ENCODE results near the gene DHRS11. TPM values are rescaled to one million over a fixed set of nuclear protein-coding genes. Genes with fewer than 3 reads are reported as not detected.

Gene DHRS11
- total RNA-seq, 1 donor from 2014 or later = 30.0 TPM

- DNase-seq (ENCODE audit: extremely low spot score, unreplicated experiment) = no peak
- no peak overlapping the region for H3K4me3 Mint-ChIP-seq
- H3K27ac Mint-ChIP-seq = no peak overlapping the region
- peaks cover 76% of the 10 kb centered on the region for H3K27me3 Mint-ChIP-seq
- H3K9me3 Mint-ChIP-seq = no peaks in the 10 kb centered on the region
- peaks cover 12% of the 10 kb centered on the region for H3K4me1 Mint-ChIP-seq (ENCODE audit: unreplicated experiment)
- no peaks in the 10 kb centered on the region for H3K36me3 Mint-ChIP-seq
- TF ChIP-seq, protein P1, sequence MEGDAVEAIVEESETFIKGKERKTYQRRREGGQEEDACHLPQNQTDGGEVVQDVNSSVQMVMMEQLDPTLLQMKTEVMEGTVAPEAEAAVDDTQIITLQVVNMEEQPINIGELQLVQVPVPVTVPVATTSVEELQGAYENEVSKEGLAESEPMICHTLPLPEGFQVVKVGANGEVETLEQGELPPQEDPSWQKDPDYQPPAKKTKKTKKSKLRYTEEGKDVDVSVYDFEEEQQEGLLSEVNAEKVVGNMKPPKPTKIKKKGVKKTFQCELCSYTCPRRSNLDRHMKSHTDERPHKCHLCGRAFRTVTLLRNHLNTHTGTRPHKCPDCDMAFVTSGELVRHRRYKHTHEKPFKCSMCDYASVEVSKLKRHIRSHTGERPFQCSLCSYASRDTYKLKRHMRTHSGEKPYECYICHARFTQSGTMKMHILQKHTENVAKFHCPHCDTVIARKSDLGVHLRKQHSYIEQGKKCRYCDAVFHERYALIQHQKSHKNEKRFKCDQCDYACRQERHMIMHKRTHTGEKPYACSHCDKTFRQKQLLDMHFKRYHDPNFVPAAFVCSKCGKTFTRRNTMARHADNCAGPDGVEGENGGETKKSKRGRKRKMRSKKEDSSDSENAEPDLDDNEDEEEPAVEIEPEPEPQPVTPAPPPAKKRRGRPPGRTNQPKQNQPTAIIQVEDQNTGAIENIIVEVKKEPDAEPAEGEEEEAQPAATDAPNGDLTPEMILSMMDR (conservative IDR thresholded peaks at IDR 0.05) = no peak
Measured at GRCh38 chr17:36647636-36648035, 56.0 kb downstream of the DHRS11 start.

- no peak for DNase-seq (ENCODE audit: extremely low spot score, unreplicated experiment)
- Mint-ChIP-seq H3K9me3 (no peaks in the 10 kb centered on the region), H3K4me3 (no peak overlapping the region), H3K27me3 (peaks cover 54% of the 10 kb centered on the region), H3K36me3 (no peaks in the 10 kb centered on the region), H3K4me1 (ENCODE audit: unreplicated experiment) (peaks cover 12% of the 10 kb centered on the region), H3K27ac (no peak overlapping the region)
- TF ChIP-seq, protein P1 (conservative IDR thresholded peaks at IDR 0.05) = no peak
Measured at GRCh38 chr17:36650096-36650775, 58.6 kb downstream of the DHRS11 start.

Other genes starting within 250 kb of the DHRS11 start
- gene TBC1D3H, start 203.4 kb upstream of the DHRS11 start, total RNA-seq (ENCODE audit: low replicate concordance) = not detected in 2 replicates
- 34.6 and 43.3 TPM in 2 replicates for gene ZNHIT3, start 105.2 kb upstream of the DHRS11 start, total RNA-seq (ENCODE audit: low replicate concordance)
- 71.3 and 94.7 TPM in 2 replicates for gene MYO19, start 57.0 kb upstream of the DHRS11 start, total RNA-seq (ENCODE audit: low replicate concordance)
- 11.1 and 13.5 TPM in 2 replicates for gene PIGW, start 56.9 kb upstream of the DHRS11 start, total RNA-seq (ENCODE audit: low replicate concordance)
- gene GGNBP2, start 47.0 kb upstream of the DHRS11 start, total RNA-seq (ENCODE audit: low replicate concordance) = 63.7 and 72.0 TPM in 2 replicates
- gene MRM1, start 9.7 kb downstream of the DHRS11 start, total RNA-seq (ENCODE audit: low replicate concordance) = 9.7 and 11.8 TPM in 2 replicates

Data from type B pancreatic cell (in vitro differentiated cells).